ENCODE results near the gene TMC8. TPM values are rescaled to one million over a fixed set of nuclear protein-coding genes. Genes with fewer than 3 reads are reported as not detected.
A peak's percentile ranks its signal among the peaks of the same experiment; 100 is the strongest.

TMC8 gene
- total RNA-seq, 4 donors from 2014 or later, result 1.7 to 12.0 (median 3.0) TPM

GRCh38 chr17:78186692-78187595 is 56.4 kb downstream of the TMC8 start, which contains the start of the genes AFMID and TK1:
TSS of gene AFMID (plus strand) at chr17:78187362. CDS start at chr17:78187371, 9 bp downstream.
TSS of gene TK1 (minus strand) at chr17:78187052. CDS start at chr17:78186994, 58 bp downstream.
- Histone ChIP-seq H3K27ac (peak within 1 kb of the TSS; percentile 40 to 84 (median 77)), H3K9me3 (no peaks in the 10 kb centered on the region), H3K36me3 (peaks cover 0 to 14% of the 10 kb centered on the region in 2 donors), H3K27me3 (no peaks in the 10 kb centered on the region), H3K4me3 (peak within 1 kb of the TSS; percentile 14 to 55), H3K4me1 (peaks cover 5 to 70% (median 20%) of the 10 kb centered on the region in 3 donors)
- 0 to 13% methylated on average over 9 to 14 of the region's 57 CpGs for WGBS, 2 donors (ENCODE audit: low coverage in 1 of 2)
- TF ChIP-seq POLR2AphosphoS5 (IDR thresholded peaks at IDR 0.05), result peak; percentile 69
- no peak for TF ChIP-seq POLR2A (IDR thresholded peaks at IDR 0.05)
- TF ChIP-seq CTCF (IDR thresholded peaks at IDR 0.05), result peak in 3 of 4 experiments; percentile 88 to 94 (median 91)
- ATAC-seq, result peak; percentile 98

Other genes with a start within 250 kb of the TMC8 start
- 10 to 100 TPM; 15.8 to 30.3 (median 27.7) TPM for gene TNRC6C, start 172.1 kb upstream of the TMC8 start, total RNA-seq
- 10 to 100 TPM; 12.4 to 19.0 (median 15.5) TPM for gene TMC6, start 2.0 kb upstream of the TMC8 start, total RNA-seq
- not detected for gene C17orf99, start 15.6 kb downstream of the TMC8 start, total RNA-seq
- 100 to 1,000 TPM in 1 of 4 donors, 10 to 100 TPM in 3; 49.9 to 151 (median 81.2) TPM for gene SYNGR2, start 37.8 kb downstream of the TMC8 start, total RNA-seq
- gene TK1, start 56.3 kb downstream of the TMC8 start, total RNA-seq, result 10 to 100 TPM in 2 of 4 donors, 1 to 10 TPM in 2; 3.4 to 24.8 (median 12.1) TPM
- 10 to 100 TPM; 14.9 to 43.9 (median 31.6) TPM for gene AFMID, start 56.6 kb downstream of the TMC8 start, total RNA-seq
- 1 to 10 TPM in 1 of 4 donors, under 1 TPM in 1, not detected in 2; 0.27 to 1.6 TPM for gene BIRC5, start 83.5 kb downstream of the TMC8 start, total RNA-seq
- not detected for gene TMEM235, start 100.9 kb downstream of the TMC8 start, total RNA-seq
- gene SOCS3, start 229.3 kb downstream of the TMC8 start, total RNA-seq, result 100 to 1,000 TPM in 1 of 4 donors, 10 to 100 TPM in 3; 11.5 to 423 (median 38.2) TPM
- gene PGS1, start 247.9 kb downstream of the TMC8 start, total RNA-seq, result 10 to 100 TPM; 24.1 to 53.0 (median 38.8) TPM